HEK293 (cell line): ENCODE measurements around the gene ETV1.

ENCODE experiments used
- CTCF ChIA-PET: fragments of 350-600 bp; formaldehyde crosslinking; extraction: SDS; loops from one replicate; lab custom pipeline; 2021; ENCODE audit warnings: antibody characterized with exemption; lab: Yijun Ruan, JAX
- POLR2A ChIA-PET: fragments of 300-600 bp; formaldehyde crosslinking; extraction: SDS; loops from one replicate; lab custom pipeline; 2020; ENCODE audit warnings: antibody characterized with exemption, inconsistent platforms; lab: Yijun Ruan, JAX
- H3K27ac ChIP-seq: fragments of 200-500 bp; sonication (Bioruptor generic); 2 replicates; pipeline ENCODE4 v1.5.1; 2014; ENCODE audit warnings: low read depth, low read length, control low read depth, inconsistent platforms; ENCODE audit errors: extremely low read depth
- H3K36me3 ChIP-seq, 2 experiments: fragments of 200-500 bp in 1 of 2; sonication (Bioruptor generic) in 1 of 2; 1 replicate in 1 of 2; 2 replicates in 1 of 2; pipeline ENCODE4 v1.5.1; 2014 to 2017; ENCODE audit warnings: inconsistent platforms in 2 of 2, low read length in 2 of 2; ENCODE audit not compliant: control insufficient read depth in 2 of 2, insufficient read depth in 1 of 2
- H3K4me1 ChIP-seq: fragments of 200-500 bp; sonication (Bioruptor generic); 2 replicates; pipeline ENCODE4 v1.5.1; 2014; ENCODE audit warnings: mild to moderate bottlenecking, low read length, inconsistent platforms; ENCODE audit not compliant: control insufficient read depth, insufficient read depth
- H3K4me3 ChIP-seq: 2 replicates; pipeline ENCODE4 v1.5.1; 2011; ENCODE audit warnings: low read depth, mild to moderate bottlenecking, control low read depth, low read length, moderate library complexity
- H3K9me3 ChIP-seq: fragments of 200-500 bp; sonication (Bioruptor generic); 2 replicates; pipeline ENCODE4 v1.5.1; 2014; ENCODE audit warnings: low read depth, low read length, inconsistent platforms; ENCODE audit not compliant: control insufficient read depth, insufficient read depth
- EGR2 ChIP-seq: fragments of 450-650 bp; formaldehyde crosslinking; IDR thresholded peaks from 2 replicates; pipeline ENCODE4 v1.5.1; 2016; ENCODE audit warnings: low read depth, missing biosample characterization, missing genetic modification characterization
- FEZF1 ChIP-seq: fragments of 450-650 bp; formaldehyde crosslinking; IDR thresholded peaks from 2 replicates; pipeline ENCODE4 v1.5.1; 2016; ENCODE audit warnings: missing biosample characterization, missing genetic modification characterization
- SALL2 ChIP-seq: fragments of 450-650 bp; formaldehyde crosslinking; IDR thresholded peaks from 2 replicates; pipeline ENCODE4 v1.5.0; 2017; ENCODE audit warnings: missing biosample characterization, mild to moderate bottlenecking, missing genetic modification characterization, borderline replicate concordance
- SP7 ChIP-seq: fragments of 450-650 bp; formaldehyde crosslinking; IDR thresholded peaks from 2 replicates; pipeline ENCODE4 v1.5.1; 2016; ENCODE audit warnings: missing biosample characterization, missing genetic modification characterization
- ZFHX2 ChIP-seq: fragments of 450-650 bp; formaldehyde crosslinking; conservative IDR thresholded peaks from 2 replicates; pipeline ENCODE4 v1.5.1; 2016; ENCODE audit warnings: missing biosample characterization, missing genetic modification characterization
- ZNF211 ChIP-seq: fragments of 450-650 bp; formaldehyde crosslinking; IDR thresholded peaks from 2 replicates; pipeline ENCODE4 v1.5.1; 2016; ENCODE audit warnings: low read depth, missing biosample characterization, missing genetic modification characterization
- ZNF221 ChIP-seq: fragments of 450-650 bp; formaldehyde crosslinking; IDR thresholded peaks from 2 replicates; pipeline ENCODE4 v1.5.1; 2017; ENCODE audit warnings: missing biosample characterization, missing genetic modification characterization, borderline replicate concordance
- ZNF239 ChIP-seq: fragments of 450-650 bp; formaldehyde crosslinking; IDR thresholded peaks from 2 replicates; pipeline ENCODE4 v1.5.1; 2016; ENCODE audit warnings: missing biosample characterization, missing genetic modification characterization
- ZNF391 ChIP-seq: fragments of 450-650 bp; formaldehyde crosslinking; IDR thresholded peaks from 2 replicates; pipeline ENCODE4 v1.5.1; 2016; ENCODE audit warnings: low read depth, missing biosample characterization, missing genetic modification characterization, borderline replicate concordance
- ZNF416 ChIP-seq: fragments of 450-650 bp; formaldehyde crosslinking; IDR thresholded peaks from 2 replicates; pipeline ENCODE4 v1.5.1; 2016; ENCODE audit warnings: missing biosample characterization, missing genetic modification characterization
- ZNF48 ChIP-seq: fragments of 450-650 bp; formaldehyde crosslinking; IDR thresholded peaks from 2 replicates; pipeline ENCODE4 v1.5.1; 2016; ENCODE audit warnings: missing biosample characterization, missing genetic modification characterization
- ZNF530 ChIP-seq: fragments of 450-650 bp; formaldehyde crosslinking; IDR thresholded peaks from 2 replicates; pipeline ENCODE4 v1.5.1; 2016; ENCODE audit warnings: low read depth, missing biosample characterization, missing genetic modification characterization
- ZNF629 ChIP-seq: fragments of 450-650 bp; formaldehyde crosslinking; IDR thresholded peaks from 2 replicates; pipeline ENCODE4 v1.5.1; 2017; ENCODE audit warnings: missing biosample characterization, missing genetic modification characterization
- ZNF785 ChIP-seq: fragments of 450-650 bp; formaldehyde crosslinking; IDR thresholded peaks from 2 replicates; pipeline ENCODE4 v1.5.1; 2016; ENCODE audit warnings: missing biosample characterization, missing genetic modification characterization
- ZSCAN23 ChIP-seq: fragments of 450-650 bp; formaldehyde crosslinking; IDR thresholded peaks from 2 replicates; pipeline ENCODE4 v1.5.1; 2016; ENCODE audit warnings: missing biosample characterization, missing genetic modification characterization
- TF ChIP-seq, protein P1 (sequence below): fragments of 450-650 bp; formaldehyde crosslinking; IDR thresholded peaks from 2 replicates; pipeline ENCODE4 v1.5.1; 2017; ENCODE audit warnings: missing biosample characterization, missing genetic modification characterization
- TF ChIP-seq, protein P2 (sequence below): fragments of 450-650 bp; formaldehyde crosslinking; IDR thresholded peaks from 2 replicates; pipeline ENCODE4 v1.5.1; 2017; ENCODE audit warnings: missing biosample characterization, missing genetic modification characterization
- TF ChIP-seq, protein P3 (sequence below): fragments of 450-650 bp; formaldehyde crosslinking; optimal IDR thresholded peaks from 2 replicates; pipeline ENCODE3; 2016; ENCODE audit warnings: missing biosample characterization, mild to moderate bottlenecking, missing genetic modification characterization
- TF ChIP-seq, protein P4 (sequence below): fragments of 450-650 bp; formaldehyde crosslinking; IDR thresholded peaks from 2 replicates; pipeline ENCODE4 v1.5.1; 2016; ENCODE audit warnings: missing biosample characterization, missing genetic modification characterization
- TF ChIP-seq, protein P5 (sequence below): fragments of 450-650 bp; formaldehyde crosslinking; IDR thresholded peaks from 2 replicates; pipeline ENCODE4 v1.5.1; 2017; ENCODE audit warnings: missing biosample characterization, missing genetic modification characterization
- TF ChIP-seq, protein P6 (sequence below): fragments of 450-650 bp; IDR thresholded peaks from 2 replicates; pipeline ENCODE4 v1.5.1; 2018; ENCODE audit warnings: missing biosample characterization, missing genetic modification characterization
- TF ChIP-seq, protein P7 (sequence below): fragments of 450-650 bp; formaldehyde crosslinking; IDR thresholded peaks from 2 replicates; pipeline ENCODE4 v1.5.0; 2017; ENCODE audit warnings: missing biosample characterization, missing genetic modification characterization, borderline replicate concordance
- TF ChIP-seq, protein P8 (sequence below): fragments of 450-650 bp; formaldehyde crosslinking; IDR thresholded peaks from 2 replicates; pipeline ENCODE4 v1.5.1; 2016; ENCODE audit warnings: missing biosample characterization, missing genetic modification characterization

Gene ETV1

DNA sequence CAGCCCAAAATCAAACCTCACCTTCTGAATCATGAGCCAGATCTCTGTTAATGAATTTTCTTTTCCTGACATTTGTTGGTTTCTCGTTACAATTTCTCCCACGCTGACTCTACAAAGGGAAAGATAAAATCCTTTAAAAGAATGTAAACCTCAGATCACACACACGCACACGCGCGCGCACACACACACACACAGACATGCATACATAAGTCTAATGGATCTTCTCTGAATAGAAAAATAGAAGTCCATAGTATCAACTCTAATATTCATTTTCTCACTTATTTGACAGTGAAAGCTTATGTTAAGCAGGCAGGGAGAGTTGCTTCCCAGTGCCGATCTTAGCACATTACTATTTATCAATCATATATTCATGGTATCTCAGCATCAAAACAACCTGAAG is 1.4 kb downstream of the ETV1 start (continued):
- TF ChIP-seq, protein P1, sequence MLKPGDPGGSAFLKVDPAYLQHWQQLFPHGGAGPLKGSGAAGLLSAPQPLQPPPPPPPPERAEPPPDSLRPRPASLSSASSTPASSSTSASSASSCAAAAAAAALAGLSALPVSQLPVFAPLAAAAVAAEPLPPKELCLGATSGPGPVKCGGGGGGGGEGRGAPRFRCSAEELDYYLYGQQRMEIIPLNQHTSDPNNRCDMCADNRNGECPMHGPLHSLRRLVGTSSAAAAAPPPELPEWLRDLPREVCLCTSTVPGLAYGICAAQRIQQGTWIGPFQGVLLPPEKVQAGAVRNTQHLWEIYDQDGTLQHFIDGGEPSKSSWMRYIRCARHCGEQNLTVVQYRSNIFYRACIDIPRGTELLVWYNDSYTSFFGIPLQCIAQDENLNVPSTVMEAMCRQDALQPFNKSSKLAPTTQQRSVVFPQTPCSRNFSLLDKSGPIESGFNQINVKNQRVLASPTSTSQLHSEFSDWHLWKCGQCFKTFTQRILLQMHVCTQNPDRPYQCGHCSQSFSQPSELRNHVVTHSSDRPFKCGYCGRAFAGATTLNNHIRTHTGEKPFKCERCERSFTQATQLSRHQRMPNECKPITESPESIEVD (tag by site-specific recombination), result no peak
- TF ChIP-seq ZNF211, result no peak
- TF ChIP-seq FEZF1 (tag by site-specific recombination), result 0 out of 2 replicates have a peak, but pooled peaks have one; percentile 1
- TF ChIP-seq, protein P2, sequence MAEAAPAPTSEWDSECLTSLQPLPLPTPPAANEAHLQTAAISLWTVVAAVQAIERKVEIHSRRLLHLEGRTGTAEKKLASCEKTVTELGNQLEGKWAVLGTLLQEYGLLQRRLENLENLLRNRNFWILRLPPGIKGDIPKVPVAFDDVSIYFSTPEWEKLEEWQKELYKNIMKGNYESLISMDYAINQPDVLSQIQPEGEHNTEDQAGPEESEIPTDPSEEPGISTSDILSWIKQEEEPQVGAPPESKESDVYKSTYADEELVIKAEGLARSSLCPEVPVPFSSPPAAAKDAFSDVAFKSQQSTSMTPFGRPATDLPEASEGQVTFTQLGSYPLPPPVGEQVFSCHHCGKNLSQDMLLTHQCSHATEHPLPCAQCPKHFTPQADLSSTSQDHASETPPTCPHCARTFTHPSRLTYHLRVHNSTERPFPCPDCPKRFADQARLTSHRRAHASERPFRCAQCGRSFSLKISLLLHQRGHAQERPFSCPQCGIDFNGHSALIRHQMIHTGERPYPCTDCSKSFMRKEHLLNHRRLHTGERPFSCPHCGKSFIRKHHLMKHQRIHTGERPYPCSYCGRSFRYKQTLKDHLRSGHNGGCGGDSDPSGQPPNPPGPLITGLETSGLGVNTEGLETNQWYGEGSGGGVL (tag by site-specific recombination), result no peak
- TF ChIP-seq, protein P3, sequence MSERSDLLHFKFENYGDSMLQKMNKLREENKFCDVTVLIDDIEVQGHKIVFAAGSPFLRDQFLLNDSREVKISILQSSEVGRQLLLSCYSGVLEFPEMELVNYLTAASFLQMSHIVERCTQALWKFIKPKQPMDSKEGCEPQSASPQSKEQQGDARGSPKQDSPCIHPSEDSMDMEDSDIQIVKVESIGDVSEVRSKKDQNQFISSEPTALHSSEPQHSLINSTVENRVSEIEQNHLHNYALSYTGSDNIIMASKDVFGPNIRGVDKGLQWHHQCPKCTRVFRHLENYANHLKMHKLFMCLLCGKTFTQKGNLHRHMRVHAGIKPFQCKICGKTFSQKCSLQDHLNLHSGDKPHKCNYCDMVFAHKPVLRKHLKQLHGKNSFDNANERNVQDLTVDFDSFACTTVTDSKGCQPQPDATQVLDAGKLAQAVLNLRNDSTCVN (tag by site-specific recombination), result peak; percentile 25
- TF ChIP-seq ZNF221, result no peak
- TF ChIP-seq ZNF239 (tag by site-specific recombination), result no peak
- TF ChIP-seq EGR2 (tag by site-specific recombination), result no peak
- TF ChIP-seq ZFHX2 (tag by site-specific recombination), result peak; percentile 54
- TF ChIP-seq ZNF530 (tag by site-specific recombination), result no peak
- TF ChIP-seq ZNF785, result no peak
- no peak for TF ChIP-seq ZNF416
- TF ChIP-seq, protein P4, sequence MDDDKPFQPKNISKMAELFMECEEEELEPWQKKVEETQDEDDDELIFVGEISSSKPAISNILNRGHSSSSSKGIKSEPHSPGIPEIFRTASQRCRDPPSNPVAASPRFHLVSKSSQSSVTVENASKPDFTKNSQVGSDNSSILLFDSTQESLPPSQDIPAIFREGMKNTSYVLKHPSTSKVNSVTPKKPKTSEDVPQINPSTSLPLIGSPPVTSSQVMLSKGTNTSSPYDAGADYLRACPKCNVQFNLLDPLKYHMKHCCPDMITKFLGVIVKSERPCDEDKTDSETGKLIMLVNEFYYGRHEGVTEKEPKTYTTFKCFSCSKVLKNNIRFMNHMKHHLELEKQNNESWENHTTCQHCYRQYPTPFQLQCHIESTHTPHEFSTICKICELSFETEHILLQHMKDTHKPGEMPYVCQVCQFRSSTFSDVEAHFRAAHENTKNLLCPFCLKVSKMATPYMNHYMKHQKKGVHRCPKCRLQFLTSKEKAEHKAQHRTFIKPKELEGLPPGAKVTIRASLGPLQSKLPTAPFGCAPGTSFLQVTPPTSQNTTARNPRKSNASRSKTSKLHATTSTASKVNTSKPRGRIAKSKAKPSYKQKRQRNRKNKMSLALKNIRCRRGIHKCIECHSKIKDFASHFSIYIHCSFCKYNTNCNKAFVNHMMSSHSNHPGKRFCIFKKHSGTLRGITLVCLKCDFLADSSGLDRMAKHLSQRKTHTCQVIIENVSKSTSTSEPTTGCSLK (tag by site-specific recombination), result no peak
- TF ChIP-seq, protein P5, sequence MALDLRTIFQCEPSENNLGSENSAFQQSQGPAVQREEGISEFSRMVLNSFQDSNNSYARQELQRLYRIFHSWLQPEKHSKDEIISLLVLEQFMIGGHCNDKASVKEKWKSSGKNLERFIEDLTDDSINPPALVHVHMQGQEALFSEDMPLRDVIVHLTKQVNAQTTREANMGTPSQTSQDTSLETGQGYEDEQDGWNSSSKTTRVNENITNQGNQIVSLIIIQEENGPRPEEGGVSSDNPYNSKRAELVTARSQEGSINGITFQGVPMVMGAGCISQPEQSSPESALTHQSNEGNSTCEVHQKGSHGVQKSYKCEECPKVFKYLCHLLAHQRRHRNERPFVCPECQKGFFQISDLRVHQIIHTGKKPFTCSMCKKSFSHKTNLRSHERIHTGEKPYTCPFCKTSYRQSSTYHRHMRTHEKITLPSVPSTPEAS (tag by site-specific recombination), result peak; percentile 66

DNA sequence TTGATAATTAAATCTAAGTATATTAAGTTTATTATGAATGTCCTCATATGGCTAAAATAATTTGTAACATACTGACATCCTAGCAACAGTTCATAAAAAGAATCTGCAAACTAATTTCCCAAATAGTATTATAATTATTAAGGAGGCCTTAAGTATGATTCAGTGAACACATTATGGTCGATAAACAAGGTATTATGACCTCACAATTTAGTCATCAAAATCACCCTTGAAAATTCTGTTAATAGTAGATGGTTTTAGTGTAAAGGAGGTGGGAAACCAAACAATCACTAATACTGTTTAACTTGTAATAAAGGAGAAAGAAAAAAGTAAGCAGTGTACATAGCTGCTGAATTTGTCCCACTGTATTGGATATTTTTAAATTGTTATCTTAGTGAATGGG is 2.1 kb downstream of the ETV1 start:
- CTCF ChIA-PET, result no interaction called here
- TF ChIP-seq, protein P6, sequence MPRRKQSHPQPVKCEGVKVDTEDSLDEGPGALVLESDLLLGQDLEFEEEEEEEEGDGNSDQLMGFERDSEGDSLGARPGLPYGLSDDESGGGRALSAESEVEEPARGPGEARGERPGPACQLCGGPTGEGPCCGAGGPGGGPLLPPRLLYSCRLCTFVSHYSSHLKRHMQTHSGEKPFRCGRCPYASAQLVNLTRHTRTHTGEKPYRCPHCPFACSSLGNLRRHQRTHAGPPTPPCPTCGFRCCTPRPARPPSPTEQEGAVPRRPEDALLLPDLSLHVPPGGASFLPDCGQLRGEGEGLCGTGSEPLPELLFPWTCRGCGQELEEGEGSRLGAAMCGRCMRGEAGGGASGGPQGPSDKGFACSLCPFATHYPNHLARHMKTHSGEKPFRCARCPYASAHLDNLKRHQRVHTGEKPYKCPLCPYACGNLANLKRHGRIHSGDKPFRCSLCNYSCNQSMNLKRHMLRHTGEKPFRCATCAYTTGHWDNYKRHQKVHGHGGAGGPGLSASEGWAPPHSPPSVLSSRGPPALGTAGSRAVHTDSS (tag by site-specific recombination), result no peak
- TF ChIP-seq ZNF629 (tag by site-specific recombination) (peak; percentile 49; the same call in 1 of the 2 replicates), ZNF48 (tag by site-specific recombination) (no peak), ZNF391 (tag by site-specific recombination) (no peak), ZSCAN23 (tag by site-specific recombination) (no peak), SALL2 (tag by site-specific recombination) (no peak), SP7 (0 out of 2 replicates have a peak, but pooled peaks have one; percentile 7)
- TF ChIP-seq, protein P7, sequence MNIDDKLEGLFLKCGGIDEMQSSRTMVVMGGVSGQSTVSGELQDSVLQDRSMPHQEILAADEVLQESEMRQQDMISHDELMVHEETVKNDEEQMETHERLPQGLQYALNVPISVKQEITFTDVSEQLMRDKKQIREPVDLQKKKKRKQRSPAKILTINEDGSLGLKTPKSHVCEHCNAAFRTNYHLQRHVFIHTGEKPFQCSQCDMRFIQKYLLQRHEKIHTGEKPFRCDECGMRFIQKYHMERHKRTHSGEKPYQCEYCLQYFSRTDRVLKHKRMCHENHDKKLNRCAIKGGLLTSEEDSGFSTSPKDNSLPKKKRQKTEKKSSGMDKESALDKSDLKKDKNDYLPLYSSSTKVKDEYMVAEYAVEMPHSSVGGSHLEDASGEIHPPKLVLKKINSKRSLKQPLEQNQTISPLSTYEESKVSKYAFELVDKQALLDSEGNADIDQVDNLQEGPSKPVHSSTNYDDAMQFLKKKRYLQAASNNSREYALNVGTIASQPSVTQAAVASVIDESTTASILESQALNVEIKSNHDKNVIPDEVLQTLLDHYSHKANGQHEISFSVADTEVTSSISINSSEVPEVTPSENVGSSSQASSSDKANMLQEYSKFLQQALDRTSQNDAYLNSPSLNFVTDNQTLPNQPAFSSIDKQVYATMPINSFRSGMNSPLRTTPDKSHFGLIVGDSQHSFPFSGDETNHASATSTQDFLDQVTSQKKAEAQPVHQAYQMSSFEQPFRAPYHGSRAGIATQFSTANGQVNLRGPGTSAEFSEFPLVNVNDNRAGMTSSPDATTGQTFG (tag by site-specific recombination), result no peak
- TF ChIP-seq, protein P8, sequence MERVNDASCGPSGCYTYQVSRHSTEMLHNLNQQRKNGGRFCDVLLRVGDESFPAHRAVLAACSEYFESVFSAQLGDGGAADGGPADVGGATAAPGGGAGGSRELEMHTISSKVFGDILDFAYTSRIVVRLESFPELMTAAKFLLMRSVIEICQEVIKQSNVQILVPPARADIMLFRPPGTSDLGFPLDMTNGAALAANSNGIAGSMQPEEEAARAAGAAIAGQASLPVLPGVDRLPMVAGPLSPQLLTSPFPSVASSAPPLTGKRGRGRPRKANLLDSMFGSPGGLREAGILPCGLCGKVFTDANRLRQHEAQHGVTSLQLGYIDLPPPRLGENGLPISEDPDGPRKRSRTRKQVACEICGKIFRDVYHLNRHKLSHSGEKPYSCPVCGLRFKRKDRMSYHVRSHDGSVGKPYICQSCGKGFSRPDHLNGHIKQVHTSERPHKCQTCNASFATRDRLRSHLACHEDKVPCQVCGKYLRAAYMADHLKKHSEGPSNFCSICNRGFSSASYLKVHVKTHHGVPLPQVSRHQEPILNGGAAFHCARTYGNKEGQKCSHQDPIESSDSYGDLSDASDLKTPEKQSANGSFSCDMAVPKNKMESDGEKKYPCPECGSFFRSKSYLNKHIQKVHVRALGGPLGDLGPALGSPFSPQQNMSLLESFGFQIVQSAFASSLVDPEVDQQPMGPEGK (tag by site-specific recombination), result no peak

More for the DNA sequence above, 2.1 kb downstream of the ETV1 start:
- Histone ChIP-seq H3K27ac (no peak overlapping the region), H3K4me1 (0 out of 2 replicates have a peak, but pooled peaks cover 3% of the 10 kb centered on the region), H3K9me3 (no peaks in the 10 kb centered on the region), H3K36me3 (no peaks in the 10 kb centered on the region), H3K4me3 (no peak overlapping the region)
- POLR2A ChIA-PET, result no interaction called here
